Cardiac muscle cell (in vitro differentiated cells and primary cell): ENCODE data around the gene RHOG. TPM values are rescaled to one million over a fixed set of nuclear protein-coding genes. Genes with fewer than 3 reads are reported as not detected.

ENCODE experiments used
- DNase-seq, 2 donors: peaks; one replicate each; pipeline versions ENCODE4 v3.0.0 to v3.0.0-alpha.2; 2010 to 2017; ENCODE audit warnings: low read depth in 1 of 2, low spot score in 1 of 2
- H3K27ac ChIP-seq: fragments of 200-600 bp; sonication (generic); 2 replicates; pipeline ENCODE4 v1.5.1; 2016
- H3K27me3 ChIP-seq: fragments of 200-600 bp; sonication (generic); 2 replicates; pipeline ENCODE4 v1.6.0; 2016; ENCODE audit warnings: control low read depth
- H3K36me3 ChIP-seq: fragments of 200-600 bp; sonication (generic); 2 replicates; pipeline ENCODE4 v1.5.1; 2016; ENCODE audit warnings: control low read depth
- H3K4me1 ChIP-seq: fragments of 200-600 bp; sonication (generic); 2 replicates; pipeline ENCODE4 v1.8.1; 2017; ENCODE audit warnings: low read depth, mild to moderate bottlenecking, mixed run types
- H3K4me3 ChIP-seq: fragments of 200-600 bp; sonication (generic); 2 replicates; pipeline ENCODE4 v1.5.1; 2016; ENCODE audit warnings: mild to moderate bottlenecking
- H3K9me3 ChIP-seq: fragments of 200-600 bp; sonication (generic); 2 replicates; pipeline ENCODE4 v1.5.1; 2017; ENCODE audit warnings: low read depth, mild to moderate bottlenecking, control low read depth
- polyA plus RNA-seq: library from polyadenylated mRNA; unstranded; fragments of >200 nt; fragmentation: Nextera tagmentation; extraction: Ambion mirVana; gene quantifications from 2 replicates; pipeline ENCODE4 v1.2.1, GENCODE V29; 2016
- total RNA-seq: library from RNA; depleted of rRNA; stranded (reverse); fragments of >200 nt; gene quantifications from 2 replicates; pipeline ENCODE4 v1.2.3, GENCODE V29; 2016
- TF ChIP-seq, protein P1 (sequence below): IDR thresholded peaks from 2 replicates; pipeline ENCODE4 v1.5.1; 2012; ENCODE audit warnings: low read depth, mild to moderate bottlenecking, low read length

Gene RHOG
- total and polyA plus RNA-seq, 2 experiments from 2014 or later = 29.2 to 39.1 TPM

DNA sequence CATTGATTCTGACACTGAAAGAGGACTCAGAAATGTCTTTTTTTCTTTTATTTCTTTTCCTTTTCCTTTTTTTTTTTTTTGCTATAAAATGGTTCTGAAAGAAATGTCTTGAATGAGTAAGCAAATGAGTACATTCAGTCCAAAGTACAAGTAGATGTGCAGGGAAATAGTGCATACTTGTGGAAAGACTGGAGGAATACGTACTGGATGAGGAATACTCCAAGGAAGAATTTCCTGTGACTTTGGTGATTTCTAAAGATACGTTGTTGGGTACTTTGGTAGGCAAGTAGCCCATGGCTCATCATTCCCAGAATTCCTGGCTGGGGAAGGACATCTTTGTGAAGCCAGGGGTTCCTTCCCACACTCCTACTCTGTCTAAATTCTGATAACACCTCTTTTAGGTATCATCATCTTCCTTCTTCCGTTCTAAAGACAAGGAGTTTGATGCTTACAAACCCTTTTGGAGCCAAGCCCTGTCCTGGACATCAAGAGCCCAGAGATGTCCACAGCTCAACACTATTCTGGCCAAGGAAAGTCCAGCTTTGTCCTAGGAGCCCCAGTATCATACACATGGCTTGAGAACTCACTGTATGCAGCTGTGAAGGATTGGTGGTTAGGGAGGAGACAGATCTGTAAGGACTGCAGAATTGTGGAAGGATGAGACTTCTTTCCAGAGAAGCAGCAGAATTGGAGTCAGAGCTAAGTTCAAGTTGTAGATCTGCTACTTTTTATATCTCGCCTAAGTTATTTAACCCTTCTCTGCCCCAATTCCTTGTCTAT lies 38.6 kb downstream of the RHOG start:
- no peak overlapping the region for H3K4me3 ChIP-seq
- H3K36me3 ChIP-seq = no peaks in the 10 kb centered on the region
- no peaks in the 10 kb centered on the region for H3K4me1 ChIP-seq
- no peaks in the 10 kb centered on the region for H3K9me3 ChIP-seq
- H3K27me3 ChIP-seq = no peaks in the 10 kb centered on the region
- DNase-seq = no peak
- no peak overlapping the region for H3K27ac ChIP-seq
- TF ChIP-seq, protein P1, sequence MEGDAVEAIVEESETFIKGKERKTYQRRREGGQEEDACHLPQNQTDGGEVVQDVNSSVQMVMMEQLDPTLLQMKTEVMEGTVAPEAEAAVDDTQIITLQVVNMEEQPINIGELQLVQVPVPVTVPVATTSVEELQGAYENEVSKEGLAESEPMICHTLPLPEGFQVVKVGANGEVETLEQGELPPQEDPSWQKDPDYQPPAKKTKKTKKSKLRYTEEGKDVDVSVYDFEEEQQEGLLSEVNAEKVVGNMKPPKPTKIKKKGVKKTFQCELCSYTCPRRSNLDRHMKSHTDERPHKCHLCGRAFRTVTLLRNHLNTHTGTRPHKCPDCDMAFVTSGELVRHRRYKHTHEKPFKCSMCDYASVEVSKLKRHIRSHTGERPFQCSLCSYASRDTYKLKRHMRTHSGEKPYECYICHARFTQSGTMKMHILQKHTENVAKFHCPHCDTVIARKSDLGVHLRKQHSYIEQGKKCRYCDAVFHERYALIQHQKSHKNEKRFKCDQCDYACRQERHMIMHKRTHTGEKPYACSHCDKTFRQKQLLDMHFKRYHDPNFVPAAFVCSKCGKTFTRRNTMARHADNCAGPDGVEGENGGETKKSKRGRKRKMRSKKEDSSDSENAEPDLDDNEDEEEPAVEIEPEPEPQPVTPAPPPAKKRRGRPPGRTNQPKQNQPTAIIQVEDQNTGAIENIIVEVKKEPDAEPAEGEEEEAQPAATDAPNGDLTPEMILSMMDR = no peak

DNA sequence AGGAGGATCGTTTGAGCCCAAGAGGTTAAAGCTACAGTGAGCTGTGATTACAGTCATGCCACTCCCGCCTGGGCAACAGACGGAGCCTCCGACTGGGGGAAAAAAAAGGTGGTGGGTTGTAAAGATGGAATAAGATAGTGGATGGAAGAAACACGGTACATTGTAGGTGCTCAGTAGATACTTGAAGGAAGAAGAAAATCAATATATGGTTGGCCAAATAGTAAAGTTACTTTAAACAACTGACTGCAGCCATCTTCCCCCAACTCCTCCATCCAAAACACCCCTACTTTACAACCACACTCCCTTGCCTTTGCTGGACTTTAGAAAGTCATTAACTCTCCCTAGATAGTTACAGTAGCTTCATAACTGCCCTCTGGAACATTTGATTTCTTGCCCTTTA lies 40.9 kb downstream of the RHOG start:
- Histone ChIP-seq H3K9me3 (no peaks in the 10 kb centered on the region), H3K4me3 (no peak overlapping the region), H3K36me3 (no peaks in the 10 kb centered on the region), H3K27ac (no peak overlapping the region), H3K4me1 (peaks cover 6% of the 10 kb centered on the region), H3K27me3 (no peaks in the 10 kb centered on the region)
- DNase-seq = no peak
- TF ChIP-seq, protein P1 = no peak

DNA sequence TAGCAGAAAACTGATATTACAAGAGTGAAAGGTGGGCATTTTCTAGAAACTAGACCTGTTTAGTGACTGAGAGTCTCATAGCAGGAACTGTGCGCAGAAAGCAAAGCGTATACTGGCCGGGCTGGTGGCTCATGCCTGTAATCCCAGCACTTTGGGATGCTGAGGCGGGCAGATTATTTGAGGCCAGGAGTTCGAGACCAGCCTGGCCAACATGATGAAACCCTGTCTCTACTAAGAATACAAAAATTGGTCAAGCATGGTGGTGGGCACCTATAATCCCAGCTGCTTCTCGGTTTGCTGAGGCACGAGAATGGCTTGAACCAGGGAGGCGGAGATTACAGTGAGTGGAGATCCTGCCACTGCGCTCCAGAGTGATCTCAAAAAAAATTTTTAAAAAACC lies 41.6 kb downstream of the RHOG start:
- TF ChIP-seq, protein P1 = no peak
- H3K4me1 ChIP-seq = peaks cover 6% of the 10 kb centered on the region
- no peaks in the 10 kb centered on the region for H3K27me3 ChIP-seq
- no peaks in the 10 kb centered on the region for H3K9me3 ChIP-seq
- no peak overlapping the region for H3K4me3 ChIP-seq
- DNase-seq = no peak
- H3K27ac ChIP-seq = no peak overlapping the region
- no peaks in the 10 kb centered on the region for H3K36me3 ChIP-seq

DNA sequence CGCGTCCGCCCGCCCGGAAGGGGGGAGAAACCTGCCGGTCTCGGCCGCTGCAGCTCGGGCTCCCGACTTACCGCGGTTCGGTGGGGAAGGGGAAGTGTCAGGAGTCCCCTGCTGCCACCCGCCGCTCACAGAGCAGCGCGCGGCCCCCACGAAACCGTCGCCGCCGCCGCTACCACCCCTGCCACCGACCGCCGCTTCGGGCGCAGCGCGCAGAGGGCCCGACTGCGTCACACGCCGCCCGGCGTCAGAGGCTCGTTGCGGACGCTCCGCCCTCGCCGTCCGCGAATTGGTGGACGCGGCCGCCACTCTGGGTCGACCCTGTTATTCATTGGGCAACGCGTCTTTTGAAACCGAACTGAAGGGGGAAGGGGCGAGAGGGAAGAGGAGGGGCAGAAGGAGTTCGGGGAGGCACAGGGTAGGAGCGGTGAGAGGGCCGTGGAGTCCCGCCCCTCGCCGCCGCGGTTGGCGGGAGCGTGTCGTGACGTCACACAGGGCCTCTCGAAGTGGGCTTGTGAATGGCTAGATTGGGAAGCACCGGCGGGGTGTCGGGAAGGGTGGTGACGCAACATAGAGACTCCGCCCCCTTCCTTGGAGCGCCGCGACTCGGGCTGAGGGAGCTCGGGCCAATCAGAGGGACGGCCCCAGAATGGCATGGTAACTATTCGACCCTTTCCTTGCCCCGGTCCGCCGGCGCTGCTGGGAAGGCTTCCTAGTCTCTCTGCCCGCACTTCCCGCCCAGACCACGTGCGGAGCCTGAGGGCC lies 43.2 kb downstream of the RHOG start, which contains the start of gene NUP98:
NUP98 (minus strand) TSS at position 226 of the 762 bp plus-strand sequence. CDS start 15,437 bp downstream, outside the sequence.
- peaks cover 9% of the 10 kb centered on the region for H3K36me3 ChIP-seq
- no peaks in the 10 kb centered on the region for H3K9me3 ChIP-seq
- peak within 1 kb of the TSS; percentile 41 for H3K4me3 ChIP-seq
- DNase-seq = peak; percentile 99 to 100
- TF ChIP-seq, protein P1 = no peak
- no peaks in the 10 kb centered on the region for H3K27me3 ChIP-seq
- peaks cover 6% of the 10 kb centered on the region for H3K4me1 ChIP-seq
- H3K27ac ChIP-seq = peak within 1 kb of the TSS; percentile 97

DNA sequence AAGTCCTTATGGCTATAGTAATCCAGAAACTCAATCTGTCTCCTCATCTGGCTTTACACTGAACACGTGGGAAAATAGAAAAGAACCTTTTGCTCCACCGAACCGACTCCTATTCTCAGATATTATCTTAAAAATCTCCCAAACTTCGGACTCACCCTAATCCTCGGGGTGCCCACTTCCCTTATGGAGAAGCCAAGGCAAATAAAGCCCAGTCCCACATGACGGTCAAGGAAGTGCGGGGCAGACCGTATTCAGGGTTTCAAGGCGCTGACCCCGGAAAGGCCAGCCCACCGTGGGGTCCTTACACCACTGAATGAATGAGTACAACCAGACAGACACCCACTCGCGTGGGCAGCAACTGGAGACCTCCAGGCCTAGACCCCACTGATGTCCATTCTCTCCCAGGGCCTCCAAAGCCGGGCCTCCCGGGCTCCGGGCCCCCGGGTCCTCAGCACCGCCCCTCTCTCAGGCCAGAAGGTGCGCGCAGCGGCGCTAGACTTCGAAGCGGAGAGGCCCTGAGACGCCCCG lies 43.9 kb downstream of the RHOG start:
- Histone ChIP-seq H3K4me3 (peak overlapping the region; percentile 41), H3K27ac (peak overlapping the region; percentile 97), H3K4me1 (peaks cover 6% of the 10 kb centered on the region), H3K27me3 (no peaks in the 10 kb centered on the region), H3K36me3 (peaks cover 13% of the 10 kb centered on the region), H3K9me3 (no peaks in the 10 kb centered on the region)
- peak in 1 of 2 donors; percentile 83 for DNase-seq
- TF ChIP-seq, protein P1 = no peak
